DND-41 (cell line): ENCODE measurements around the gene PRR5L.

Experiments
- ATAC-seq: fragments of 200-7000 bp; cut with Tn5 transposase; 3 replicates; pipeline ENCODE4 v1.9.1; 2021; ENCODE audit warnings: low read depth; ENCODE audit not compliant: insufficient read depth
- DNase-seq: peaks from one replicate; pipeline ENCODE4 v3.0.0-alpha.2; 2020
- H2AFZ ChIP-seq: 2 replicates; pipeline ENCODE4 v1.6.0; 2012; ENCODE audit warnings: low read depth, low read length
- H3K27ac ChIP-seq: 2 replicates; pipeline ENCODE4 v1.5.1; 2012; ENCODE audit warnings: low read length, inconsistent platforms
- H3K27me3 ChIP-seq: fragments of 200-600 bp; sonication (generic); 2 replicates; pipeline ENCODE4 v1.6.0; 2012; ENCODE audit warnings: low read length, mild to moderate bottlenecking, inconsistent platforms; ENCODE audit not compliant: insufficient read depth, poor library complexity
- H3K36me3 ChIP-seq: 2 replicates; pipeline ENCODE4 v1.5.1; 2012; ENCODE audit warnings: low read length, inconsistent platforms; ENCODE audit not compliant: insufficient read depth
- H3K4me1 ChIP-seq: 2 replicates; pipeline ENCODE4 v1.5.1; 2012; ENCODE audit warnings: mild to moderate bottlenecking, low read length; ENCODE audit not compliant: insufficient read depth
- H3K4me2 ChIP-seq: 2 replicates; pipeline ENCODE4 v1.6.0; 2012; ENCODE audit warnings: mild to moderate bottlenecking, moderate library complexity, low read length, inconsistent platforms; ENCODE audit not compliant: insufficient read depth
- H3K4me3 ChIP-seq, 2 experiments: fragments of 200-600 bp in 1 of 2; shearing (Covaris generic) in 1 of 2; 2 replicates each; pipeline ENCODE4 v1.5.1; 2012 to 2016; ENCODE audit warnings: inconsistent platforms in 2 of 2, low read length in 2 of 2, mild to moderate bottlenecking in 2 of 2, low read depth in 1 of 2, moderate library complexity in 1 of 2
- H3K79me2 ChIP-seq: 2 replicates; pipeline ENCODE4 v1.6.0; 2012; ENCODE audit warnings: low read length, inconsistent platforms; ENCODE audit not compliant: insufficient read depth
- H3K9ac ChIP-seq: 2 replicates; pipeline ENCODE4 v1.6.0; 2012; ENCODE audit warnings: low read depth, mild to moderate bottlenecking, inconsistent platforms, low read length, moderate library complexity
- H3K9me3 ChIP-seq: 2 replicates; pipeline ENCODE4 v1.5.1; 2012; ENCODE audit warnings: low read length, moderate library complexity, mild to moderate bottlenecking, inconsistent platforms; ENCODE audit not compliant: insufficient read depth, severe bottlenecking
- H4K20me1 ChIP-seq: 2 replicates; pipeline ENCODE4 v1.6.0; 2012; ENCODE audit warnings: low read length; ENCODE audit not compliant: insufficient read depth
- EZH2 ChIP-seq: IDR thresholded peaks from 3 replicates; pipeline ENCODE4 v1.6.1; 2012; ENCODE audit warnings: borderline replicate concordance, low read depth, mild to moderate bottlenecking, moderate library complexity, low read length, inconsistent platforms; ENCODE audit not compliant: severe bottlenecking
- TF ChIP-seq, protein P1 (sequence below): IDR thresholded peaks from 2 replicates; pipeline ENCODE4 v1.5.1; 2012; ENCODE audit warnings: borderline replicate concordance, low read length, moderate library complexity, mild to moderate bottlenecking; ENCODE audit not compliant: poor library complexity, severe bottlenecking; ENCODE audit errors: extremely low read depth

Gene PRR5L

DNA sequence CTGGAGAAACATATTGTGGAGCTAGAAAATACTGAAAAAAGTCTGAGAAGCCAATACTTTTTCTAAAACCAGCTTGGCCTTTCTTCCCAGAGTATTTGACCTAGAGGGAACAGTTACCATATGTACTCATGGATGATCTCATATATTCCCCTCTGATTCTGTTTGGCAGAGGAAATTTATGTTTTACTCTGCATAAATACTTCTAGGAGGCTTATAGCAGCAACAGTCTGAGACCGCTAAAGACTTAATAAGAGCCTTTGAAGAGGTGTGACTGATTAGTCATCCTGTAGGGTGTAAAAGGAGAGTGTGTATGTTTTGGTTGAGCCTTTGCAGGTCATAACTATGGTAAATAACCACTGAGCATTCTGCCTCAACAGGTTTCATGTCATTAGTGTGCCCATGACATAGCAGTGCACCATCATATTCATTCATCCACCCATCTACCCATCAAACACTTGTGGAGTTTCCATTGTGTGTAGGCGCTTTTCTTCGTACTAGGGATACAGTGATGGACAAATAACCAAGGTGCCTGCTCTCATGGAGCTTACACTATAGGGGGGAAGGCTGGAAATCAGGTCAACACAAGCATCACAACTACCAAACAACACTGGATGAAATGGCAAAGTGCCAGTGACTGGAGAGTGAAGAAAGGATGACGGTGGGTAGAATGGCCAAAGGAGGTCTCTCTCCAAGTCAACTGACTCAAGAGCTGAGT, 169.5 kb downstream of the PRR5L start:
- Histone ChIP-seq H3K4me2 (no peak overlapping the region), H2AFZ (no peak overlapping the region), H3K36me3 (no peaks in the 10 kb centered on the region), H3K27me3 (peaks cover 19% of the 10 kb centered on the region), H3K4me3 (no peak overlapping the region), H3K9ac (no peak overlapping the region), H3K9me3 (no peaks in the 10 kb centered on the region), H4K20me1 (peaks cover 1% of the 10 kb centered on the region; the same call in 1 of the 2 replicates), H3K4me1 (no peaks in the 10 kb centered on the region), H3K79me2 (no peaks in the 10 kb centered on the region), H3K27ac (no peak overlapping the region)
- TF ChIP-seq, protein P1, sequence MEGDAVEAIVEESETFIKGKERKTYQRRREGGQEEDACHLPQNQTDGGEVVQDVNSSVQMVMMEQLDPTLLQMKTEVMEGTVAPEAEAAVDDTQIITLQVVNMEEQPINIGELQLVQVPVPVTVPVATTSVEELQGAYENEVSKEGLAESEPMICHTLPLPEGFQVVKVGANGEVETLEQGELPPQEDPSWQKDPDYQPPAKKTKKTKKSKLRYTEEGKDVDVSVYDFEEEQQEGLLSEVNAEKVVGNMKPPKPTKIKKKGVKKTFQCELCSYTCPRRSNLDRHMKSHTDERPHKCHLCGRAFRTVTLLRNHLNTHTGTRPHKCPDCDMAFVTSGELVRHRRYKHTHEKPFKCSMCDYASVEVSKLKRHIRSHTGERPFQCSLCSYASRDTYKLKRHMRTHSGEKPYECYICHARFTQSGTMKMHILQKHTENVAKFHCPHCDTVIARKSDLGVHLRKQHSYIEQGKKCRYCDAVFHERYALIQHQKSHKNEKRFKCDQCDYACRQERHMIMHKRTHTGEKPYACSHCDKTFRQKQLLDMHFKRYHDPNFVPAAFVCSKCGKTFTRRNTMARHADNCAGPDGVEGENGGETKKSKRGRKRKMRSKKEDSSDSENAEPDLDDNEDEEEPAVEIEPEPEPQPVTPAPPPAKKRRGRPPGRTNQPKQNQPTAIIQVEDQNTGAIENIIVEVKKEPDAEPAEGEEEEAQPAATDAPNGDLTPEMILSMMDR = no peak
- no peak for TF ChIP-seq EZH2
- DNase-seq = no peak
- ATAC-seq = no peak

DNA sequence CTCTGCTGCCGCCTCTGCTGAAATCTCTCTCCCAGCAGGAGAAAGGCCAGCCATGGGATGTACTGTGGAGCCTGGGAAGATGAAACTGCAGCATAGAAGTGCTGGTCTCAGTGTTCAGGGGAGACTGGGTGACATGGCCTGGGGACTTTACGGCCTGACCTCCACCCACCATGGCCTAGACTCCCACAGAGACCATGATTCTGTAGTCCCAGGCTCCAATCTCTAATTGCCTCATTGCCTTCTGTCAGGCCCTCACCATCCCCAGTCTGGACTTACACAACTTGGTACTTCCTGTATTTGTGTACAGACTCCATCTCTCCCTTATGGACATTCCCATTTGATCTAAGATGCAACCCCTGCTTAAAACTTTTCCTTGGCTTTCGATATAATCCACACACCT, 170.9 kb downstream of the PRR5L start:
- DNase-seq (no peak), ATAC-seq (no peak)
- Histone ChIP-seq H3K4me1 (no peaks in the 10 kb centered on the region), H3K4me2 (no peak overlapping the region), H3K27ac (no peak overlapping the region), H3K36me3 (no peaks in the 10 kb centered on the region), H2AFZ (no peak overlapping the region), H3K79me2 (no peaks in the 10 kb centered on the region), H3K9me3 (no peaks in the 10 kb centered on the region), H4K20me1 (peaks cover 3% of the 10 kb centered on the region; the same call in 1 of the 2 replicates), H3K27me3 (peaks cover 11% of the 10 kb centered on the region), H3K9ac (no peak overlapping the region), H3K4me3 (no peak overlapping the region)
- no peak for TF ChIP-seq EZH2
- TF ChIP-seq, protein P1 = no peak

DNA sequence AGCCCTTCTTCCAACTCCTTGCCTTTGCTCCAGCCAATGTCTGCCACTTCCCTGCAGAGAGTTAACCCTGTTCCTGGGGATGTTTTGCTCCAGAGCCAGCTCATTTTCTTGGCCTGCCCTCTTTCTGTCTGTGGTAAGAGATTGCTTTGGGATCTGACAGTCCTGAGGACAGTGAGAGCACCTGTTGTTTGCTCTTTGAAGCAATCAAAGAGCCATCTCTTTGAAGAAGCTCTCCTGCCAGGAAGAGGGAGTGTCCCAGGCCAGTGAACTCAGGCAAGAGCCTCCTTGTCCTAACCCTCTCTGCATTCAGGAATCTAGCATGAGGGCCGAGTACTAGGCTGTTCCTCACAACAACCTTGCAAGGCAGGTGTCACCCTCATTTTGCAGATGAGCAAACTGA, 171.8 kb downstream of the PRR5L start:
- ATAC-seq = no peak
- no peaks in the 10 kb centered on the region for H3K36me3 ChIP-seq
- no peak overlapping the region for H3K4me2 ChIP-seq
- peaks cover 4% of the 10 kb centered on the region for H3K27me3 ChIP-seq
- no peak overlapping the region for H3K27ac ChIP-seq
- H3K79me2 ChIP-seq = no peaks in the 10 kb centered on the region
- no peak overlapping the region for H2AFZ ChIP-seq
- no peak for TF ChIP-seq EZH2
- TF ChIP-seq, protein P1 = no peak
- no peak overlapping the region for H3K9ac ChIP-seq
- no peak overlapping the region for H3K4me3 ChIP-seq
- no peaks in the 10 kb centered on the region for H3K9me3 ChIP-seq
- peaks cover 3% of the 10 kb centered on the region; the same call in 1 of the 2 replicates for H4K20me1 ChIP-seq
- DNase-seq = no peak
- no peaks in the 10 kb centered on the region for H3K4me1 ChIP-seq
